ENCODE measurements around the gene OR4N2.
"Not testable (repeated sequence)": the region's sequence is repeated elsewhere in the genome, so short reads cannot be mapped to it uniquely, and the experiment has no call there.

Gene OR4N2, protein sequence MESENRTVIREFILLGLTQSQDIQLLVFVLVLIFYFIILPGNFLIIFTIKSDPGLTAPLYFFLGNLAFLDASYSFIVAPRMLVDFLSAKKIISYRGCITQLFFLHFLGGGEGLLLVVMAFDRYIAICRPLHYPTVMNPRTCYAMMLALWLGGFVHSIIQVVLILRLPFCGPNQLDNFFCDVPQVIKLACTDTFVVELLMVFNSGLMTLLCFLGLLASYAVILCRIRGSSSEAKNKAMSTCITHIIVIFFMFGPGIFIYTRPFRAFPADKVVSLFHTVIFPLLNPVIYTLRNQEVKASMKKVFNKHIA

DNA sequence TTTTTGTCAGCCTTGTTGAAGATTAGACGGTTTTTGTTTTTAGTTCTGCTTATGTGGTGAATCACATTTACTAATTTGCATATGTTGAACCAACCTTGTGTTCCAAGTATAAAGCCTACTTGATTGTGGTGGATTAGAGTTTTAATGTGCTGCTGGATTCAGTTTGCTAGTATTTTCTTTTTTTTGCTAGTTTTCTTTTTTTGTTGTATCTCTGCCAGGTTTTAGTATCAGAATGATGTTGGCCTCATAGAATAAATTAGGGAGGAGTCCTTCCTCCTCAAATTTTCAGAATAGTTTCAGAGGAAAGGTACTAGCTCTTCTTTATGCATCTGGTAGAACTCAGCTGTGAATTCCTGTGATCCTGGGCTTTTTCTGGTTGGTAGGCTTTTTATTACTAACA lies at the start of gene OR4N2:
OR4N2 (plus strand) TSS at position 301 of the 400 bp plus-strand sequence. CDS start 23,679 bp downstream, outside the sequence.
- not testable (repeated sequence) for DNase-seq (ENCODE audit: low spot score)

DNA sequence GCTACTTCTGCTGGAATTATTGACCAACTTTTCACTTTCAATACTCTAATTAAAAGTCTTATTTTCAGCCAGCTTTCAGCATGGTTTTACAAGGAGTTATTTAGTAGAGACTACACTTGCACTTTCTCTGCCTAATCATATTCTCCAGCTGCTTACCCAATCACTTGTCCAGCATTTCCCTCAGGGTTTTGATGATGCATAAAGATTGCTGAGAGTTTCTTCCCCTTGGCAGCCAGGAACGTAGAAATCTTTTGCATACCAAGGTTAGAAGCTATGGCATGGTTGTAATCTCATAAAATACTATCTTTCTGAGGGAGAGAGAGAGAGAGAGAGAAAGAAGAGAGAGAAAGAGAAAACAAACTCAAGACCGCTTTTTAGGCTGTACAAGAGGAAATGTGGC lies 49.4 kb upstream of the OR4N2 start:
- DNase-seq (ENCODE audit: low spot score) = no peak

DNA sequence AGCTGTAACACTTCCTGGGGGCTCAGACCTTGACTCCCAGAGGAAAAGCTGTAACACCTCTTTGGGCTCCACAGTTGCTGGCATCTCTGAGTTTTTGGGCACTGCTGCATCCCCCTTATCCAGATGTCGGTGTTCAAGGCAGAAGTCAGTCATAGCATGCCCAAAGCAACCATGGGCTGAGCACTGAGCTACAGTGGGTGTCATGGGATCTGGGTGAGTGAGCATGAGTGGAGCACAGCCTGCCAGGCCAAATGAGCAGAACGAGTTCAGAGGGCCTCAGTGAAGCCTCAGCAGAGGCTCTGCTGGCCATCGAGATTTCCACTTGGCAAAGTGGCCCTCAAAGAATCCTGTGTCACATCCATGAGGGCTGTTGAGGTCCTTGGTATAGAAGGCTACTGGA lies 32.1 kb upstream of the OR4N2 start:
- DNase-seq (ENCODE audit: low spot score) = not testable (repeated sequence)

DNA sequence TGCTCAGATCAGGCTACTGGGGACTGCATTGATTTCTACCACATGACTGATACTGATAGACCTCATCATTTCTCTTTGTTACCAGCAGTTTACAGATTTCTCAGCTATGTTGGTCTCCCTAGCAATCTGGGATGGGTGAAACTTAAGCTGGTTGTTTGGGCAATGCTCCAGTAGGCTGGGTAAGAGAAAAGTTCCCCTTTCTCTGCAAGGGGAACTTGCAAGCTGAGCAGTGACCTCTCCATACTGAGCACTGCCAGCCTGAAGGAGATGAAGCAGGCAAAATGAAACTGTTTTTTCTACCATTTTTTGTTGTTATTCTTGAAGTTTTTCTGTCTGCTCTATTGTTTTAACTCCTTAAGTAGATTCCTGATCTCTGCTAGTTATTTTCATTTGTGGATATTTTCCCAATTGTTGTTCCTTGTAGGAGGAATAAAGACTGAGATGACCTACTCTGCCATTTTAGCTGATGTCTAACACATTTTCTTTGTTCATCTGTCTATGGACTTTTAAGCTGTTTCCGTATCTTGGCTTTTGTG lies 31.6 kb upstream of the OR4N2 start:
- DNase-seq (ENCODE audit: low spot score) = no peak

DNA sequence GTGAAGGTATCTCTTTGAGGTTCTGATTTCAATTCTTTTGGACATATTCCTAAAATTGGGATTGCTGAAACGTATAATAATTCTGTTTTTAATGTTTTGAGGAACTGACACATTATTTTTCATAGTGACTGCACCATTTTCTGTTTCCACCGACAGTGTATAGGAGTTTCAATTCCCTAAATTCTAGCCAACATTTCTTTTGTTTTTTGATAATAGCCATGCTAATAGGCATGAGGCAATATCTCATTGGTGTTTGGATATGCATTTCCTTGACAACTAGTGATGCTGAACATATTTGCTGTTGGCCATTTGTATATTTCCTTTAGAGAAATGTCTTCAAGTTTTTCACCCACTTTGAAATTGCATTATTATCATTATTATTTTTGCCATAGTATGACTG lies 31.1 kb upstream of the OR4N2 start:
- DNase-seq (ENCODE audit: low spot score) = not testable (repeated sequence)

DNA sequence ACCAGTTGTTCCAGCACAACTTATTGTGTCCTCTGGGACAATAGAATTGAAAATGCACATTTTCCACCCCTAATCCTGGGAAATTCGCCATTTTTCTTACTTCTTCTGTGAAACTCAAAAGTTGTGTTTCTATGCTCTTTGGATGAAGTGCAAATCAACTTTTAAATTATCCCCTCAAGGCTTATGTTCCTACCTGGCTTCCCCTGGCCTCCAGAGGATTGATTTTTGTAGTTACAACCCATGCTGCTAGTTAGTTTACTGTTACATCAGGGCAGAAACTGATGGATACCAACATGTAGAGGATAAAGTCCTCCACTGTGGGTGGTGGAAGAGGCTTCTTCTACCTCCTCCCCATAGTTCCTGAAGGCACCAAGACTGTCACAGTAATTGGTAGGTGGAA lies 30.4 kb upstream of the OR4N2 start, which contains the start of gene OR4M1:
OR4M1 (plus strand) TSS at position 301 of the 400 bp plus-strand sequence. CDS start 6,819 bp downstream, outside the sequence.
- DNase-seq (ENCODE audit: low spot score) = not testable (repeated sequence)

DNA sequence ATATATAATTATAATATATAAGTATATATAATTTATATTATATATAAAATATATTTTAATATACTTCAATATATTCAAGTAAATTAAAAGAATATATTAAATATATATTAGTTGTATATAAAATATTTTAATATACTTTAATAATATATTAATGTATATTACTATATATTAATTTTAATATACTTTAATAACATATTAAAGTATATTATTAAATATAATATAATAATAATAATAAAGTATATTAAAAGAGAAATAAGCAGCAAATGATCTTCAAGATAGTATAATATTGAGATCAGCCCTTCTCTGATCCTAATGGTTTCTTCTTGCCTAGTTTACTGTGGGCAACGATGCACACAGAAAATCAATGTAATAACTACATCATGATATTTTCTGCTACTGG lies 28.0 kb upstream of the OR4N2 start:
- DNase-seq (ENCODE audit: low spot score) = no peak

DNA sequence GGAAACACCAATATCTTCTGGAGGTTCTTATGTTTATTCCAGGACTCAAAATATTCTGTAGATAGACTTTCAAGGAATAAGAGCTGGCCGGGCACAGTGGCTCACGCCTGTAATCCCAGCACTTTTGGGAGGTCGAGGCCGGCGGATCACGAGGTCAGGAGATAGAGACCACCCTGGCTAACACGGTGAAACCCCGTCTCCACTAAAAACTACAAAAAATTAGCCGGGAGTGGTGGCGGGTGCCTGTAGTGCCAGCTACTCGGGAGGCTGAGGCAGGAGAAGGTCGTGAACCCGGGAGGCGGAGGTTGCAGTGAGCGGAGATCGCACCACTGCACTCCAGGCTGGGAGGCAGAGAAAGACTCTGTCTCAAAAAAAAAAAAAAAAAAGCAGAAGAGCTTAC lies 17.7 kb upstream of the OR4N2 start:
- not testable (repeated sequence) for DNase-seq (ENCODE audit: low spot score)

DNA sequence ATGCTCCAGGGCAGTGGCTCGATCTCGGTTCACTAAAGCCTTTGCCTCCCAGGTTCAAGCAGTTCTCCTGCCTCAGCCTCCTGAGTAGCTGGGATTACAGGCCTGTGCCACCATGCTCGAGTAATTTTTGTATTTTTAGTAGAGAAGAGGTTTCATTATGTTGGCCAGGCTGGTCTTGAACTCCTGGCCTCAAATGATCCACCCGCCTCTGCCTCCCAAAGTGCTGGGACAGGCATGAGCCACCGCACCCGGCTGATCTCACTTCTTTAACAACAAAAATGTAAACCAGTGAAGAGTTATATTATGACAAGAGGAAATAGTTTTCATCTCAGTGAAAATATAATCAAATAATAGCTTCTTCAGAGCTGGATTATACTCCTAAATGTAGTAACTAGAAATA lies 16.3 kb upstream of the OR4N2 start:
- DNase-seq (ENCODE audit: low spot score) = not testable (repeated sequence)

DNA sequence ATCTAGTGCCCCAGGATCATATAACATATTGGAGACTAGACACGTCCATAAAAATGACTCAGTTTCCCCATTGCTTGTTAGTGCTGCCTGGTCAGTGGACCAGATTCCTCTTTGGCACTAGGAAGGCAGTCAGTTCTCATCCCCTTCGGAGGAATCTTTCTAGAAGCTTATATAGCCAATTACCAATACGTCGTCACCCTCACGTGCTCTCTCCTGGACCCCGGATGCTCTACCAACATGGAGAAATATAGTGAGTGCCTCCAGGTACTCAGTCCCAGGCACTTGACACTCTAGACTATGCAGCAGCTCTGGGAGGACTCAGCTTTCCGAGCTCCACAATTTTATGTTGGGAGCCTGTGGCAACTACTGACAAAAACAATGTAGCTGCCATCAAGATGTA lies 15.4 kb upstream of the OR4N2 start:
- not testable (repeated sequence) for DNase-seq (ENCODE audit: low spot score)

DNA sequence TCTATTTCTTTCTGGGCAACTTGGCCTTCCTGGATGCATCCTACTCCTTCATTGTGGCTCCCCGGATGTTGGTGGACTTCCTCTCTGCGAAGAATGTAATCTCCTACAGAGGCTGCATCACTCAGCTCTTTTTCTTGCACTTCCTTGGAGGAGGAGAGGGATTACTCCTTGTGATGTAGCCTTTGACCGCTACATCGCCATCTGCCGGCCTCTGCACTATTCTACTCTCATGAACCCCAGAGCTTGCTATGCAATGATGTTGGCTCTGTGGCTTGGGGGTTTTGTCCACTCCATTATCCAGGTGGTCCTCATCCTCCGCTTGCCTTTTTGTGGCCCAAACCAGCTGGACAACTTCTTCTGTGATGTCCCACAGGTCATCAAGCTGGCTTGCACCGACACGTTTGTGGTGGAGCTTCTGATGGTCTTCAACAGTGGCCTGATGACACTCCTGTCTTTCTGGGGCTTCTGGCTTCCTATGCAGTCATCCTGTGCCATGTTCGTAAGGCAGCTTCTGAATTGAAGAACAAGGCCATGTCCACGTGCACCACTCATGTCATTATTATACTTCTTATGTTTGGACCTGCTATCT lies 7.0 kb upstream of the OR4N2 start:
- DNase-seq (ENCODE audit: low spot score) = not testable (repeated sequence)

DNA sequence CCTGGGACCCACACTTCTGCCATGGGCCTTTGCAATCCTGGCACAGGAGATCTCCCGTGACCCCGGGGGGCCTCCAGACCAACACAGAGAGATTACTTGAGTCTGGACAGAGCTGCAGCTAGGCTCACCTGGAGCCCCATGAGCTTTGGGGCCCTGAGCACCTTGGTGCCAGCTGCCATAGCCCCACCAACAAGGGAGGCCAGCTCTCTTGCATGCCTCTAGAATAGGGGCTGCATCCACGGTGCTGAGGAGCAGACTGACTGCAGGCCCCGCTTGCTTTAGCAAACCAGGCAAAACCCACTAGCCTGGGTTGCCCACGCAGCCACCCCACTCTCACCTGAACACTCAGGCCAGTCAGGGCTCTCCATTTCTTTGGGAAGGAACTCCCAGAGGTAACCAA lies 3.7 kb upstream of the OR4N2 start:
- no peak for DNase-seq (ENCODE audit: low spot score)

DNA sequence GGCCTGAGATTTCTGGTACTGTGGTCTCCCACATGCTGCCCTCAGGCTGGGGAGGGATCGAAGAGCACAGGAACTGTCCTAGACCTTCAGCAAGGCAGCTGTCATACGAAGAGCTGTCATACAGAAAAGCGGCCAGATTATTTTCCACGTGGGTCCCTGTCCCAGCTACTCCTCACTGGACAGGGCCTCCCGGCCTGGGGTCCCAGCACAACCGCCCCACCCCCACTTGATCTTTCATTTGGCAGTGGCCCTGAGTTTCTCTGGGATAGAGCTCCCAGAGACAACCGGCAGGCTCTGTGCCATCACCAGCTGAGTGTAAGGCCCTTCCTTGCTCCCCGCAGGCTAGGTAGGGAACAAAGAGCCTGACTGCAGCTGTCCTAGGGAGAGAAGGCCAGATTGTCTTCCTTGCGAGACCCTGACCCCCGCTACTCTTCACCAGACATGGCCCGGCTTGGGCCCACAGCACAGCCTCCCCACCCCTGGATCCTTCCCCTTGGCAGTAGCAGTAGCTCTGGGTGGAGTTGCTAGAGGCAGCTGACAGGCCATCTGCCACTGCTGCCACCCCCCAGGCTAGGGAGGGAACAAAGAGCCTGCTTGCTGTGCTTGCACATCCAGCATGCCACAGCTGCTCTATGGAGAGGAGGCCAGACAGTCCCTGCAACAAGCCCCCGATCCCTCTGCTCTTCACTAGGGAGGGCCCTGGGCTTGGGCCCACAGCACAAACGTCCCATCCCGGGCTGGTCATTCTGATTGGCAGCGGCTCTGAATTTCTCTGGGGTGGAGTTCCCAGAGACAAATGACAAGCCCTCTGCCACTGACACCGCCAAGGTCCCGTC lies 3.1 kb upstream of the OR4N2 start:
- DNase-seq (ENCODE audit: low spot score) = no peak

DNA sequence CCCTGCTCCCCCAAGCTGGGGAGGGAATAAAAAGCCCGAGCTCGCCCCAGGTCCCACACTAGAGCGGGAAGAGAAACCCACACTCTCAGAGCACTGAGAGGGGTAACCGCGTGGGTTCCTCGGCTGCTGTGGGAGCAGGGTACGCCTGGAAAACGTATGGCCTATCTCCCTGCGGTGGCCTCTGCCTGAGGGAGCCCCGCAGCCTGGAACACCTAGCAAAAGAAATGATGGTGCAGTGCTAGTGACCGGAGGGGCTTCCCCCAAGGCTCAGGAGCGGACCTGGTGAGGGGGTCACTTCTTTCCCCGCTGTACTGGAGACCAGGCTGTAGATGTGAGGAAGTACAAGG lies 2.5 kb upstream of the OR4N2 start:
- DNase-seq (ENCODE audit: low spot score) = no peak

DNA sequence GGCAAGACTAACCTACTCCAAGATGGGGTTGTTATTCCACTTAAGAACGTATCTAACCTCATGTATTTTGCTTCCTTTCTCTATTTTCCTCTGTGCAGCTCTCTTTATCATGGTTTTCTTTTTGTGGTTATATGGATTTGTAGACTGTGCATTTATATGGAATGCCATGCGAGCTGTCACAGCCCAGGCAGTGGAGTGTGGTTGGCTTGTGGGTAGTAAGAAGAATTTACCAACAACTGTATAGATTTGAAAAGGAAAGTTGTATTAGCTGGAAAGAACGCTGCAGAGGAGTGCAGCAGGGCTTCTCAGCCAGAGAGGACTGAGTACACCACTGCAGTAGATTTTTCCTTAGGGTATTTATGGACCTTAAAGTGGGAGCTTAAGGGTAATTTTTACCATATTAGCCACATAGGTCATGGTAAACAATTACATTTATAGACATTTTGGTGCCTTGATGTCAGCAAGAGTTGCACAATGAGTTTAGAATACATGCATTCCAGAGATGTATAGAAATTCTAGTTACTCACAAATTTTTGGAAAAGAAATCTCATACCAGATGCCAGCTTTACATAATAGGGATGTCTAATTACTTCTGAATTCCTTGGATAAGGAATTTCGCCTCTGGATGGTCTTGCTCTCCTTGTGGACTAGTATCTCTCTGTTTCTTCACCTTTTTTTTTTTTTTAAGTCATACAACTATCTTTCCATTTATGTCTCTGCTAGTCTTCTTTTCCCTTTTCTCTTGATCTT lies 9.8 kb downstream of the OR4N2 start:
- not testable (repeated sequence) for DNase-seq (ENCODE audit: low spot score)

DNA sequence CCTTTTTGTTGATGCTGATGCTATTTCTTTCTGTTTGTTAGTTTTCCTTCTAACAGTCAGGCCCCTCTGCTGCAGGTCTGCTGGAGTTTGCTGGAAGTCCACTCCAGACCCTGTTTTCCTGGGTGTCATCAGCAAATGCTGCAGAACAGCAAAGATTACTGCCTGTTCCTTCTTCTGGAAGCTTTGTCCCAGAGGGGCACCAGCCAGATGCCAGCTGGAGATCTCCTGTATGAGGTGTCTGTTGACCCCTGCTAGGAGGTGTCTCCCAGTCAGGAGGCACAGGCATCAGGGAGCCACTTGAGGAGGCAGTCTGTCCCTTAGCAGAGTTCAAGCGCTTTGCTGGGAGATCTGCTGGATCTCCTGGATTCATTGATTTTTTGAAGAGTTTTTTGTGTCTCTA lies 16.3 kb downstream of the OR4N2 start:
- not testable (repeated sequence) for DNase-seq (ENCODE audit: low spot score)

DNA sequence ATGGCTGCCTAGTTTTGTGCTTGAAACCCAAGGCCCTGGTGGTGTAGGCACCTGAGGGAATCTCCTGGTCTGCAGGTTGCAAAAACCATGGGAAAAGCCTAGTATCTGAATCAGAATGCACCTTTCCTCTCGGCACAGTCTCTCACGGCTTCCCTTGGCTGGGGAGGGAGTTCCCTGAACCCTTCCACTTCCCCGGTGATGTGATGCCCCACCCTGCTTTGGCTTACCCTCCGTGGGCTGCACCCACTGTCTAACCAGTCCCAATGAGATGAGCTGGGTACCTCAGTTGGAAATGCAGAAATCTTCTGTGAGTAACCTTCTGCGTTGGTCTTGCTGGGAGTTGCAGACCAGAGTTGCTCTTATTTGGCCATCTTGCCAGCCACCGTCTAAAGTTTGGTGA lies 17.4 kb downstream of the OR4N2 start:
- DNase-seq (ENCODE audit: low spot score) = not testable (repeated sequence)

DNA sequence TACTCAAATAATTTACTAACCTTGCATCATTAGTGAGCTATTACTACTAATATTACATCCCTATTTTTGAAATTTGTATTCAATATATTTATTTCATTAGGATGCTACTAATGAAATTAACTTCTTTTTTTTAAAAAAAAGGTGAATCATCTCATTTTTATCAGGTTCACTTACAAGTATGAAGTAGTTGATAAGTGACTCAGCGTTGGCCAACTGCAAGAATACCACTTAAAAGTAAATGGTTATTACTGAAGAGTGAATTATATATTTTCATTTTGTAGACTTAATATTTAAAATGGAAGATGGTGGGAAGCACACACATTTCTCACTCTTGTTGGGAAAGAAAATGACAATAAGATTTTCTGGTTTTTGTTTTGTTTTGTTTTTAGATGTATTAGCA lies 19.6 kb downstream of the OR4N2 start:
- no peak for DNase-seq (ENCODE audit: low spot score)

DNA sequence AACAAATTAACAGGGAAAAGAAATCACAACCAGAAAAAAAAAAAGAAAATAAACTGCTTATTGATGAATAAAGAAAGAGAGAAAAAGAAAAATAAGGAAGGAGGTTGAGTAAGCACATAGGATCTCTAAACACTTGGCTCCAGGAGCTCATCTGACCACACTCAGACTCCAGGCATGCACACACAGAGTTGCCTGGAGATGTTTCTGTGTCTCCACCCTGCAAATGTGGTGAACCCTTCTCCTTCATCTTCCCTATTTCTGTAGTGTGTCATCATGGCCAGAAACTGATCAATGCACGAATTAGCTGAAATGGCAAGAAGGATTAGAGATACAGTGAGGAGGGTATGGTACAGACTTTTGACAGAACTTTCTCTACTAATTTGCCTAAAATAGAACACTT lies 20.2 kb downstream of the OR4N2 start:
- DNase-seq (ENCODE audit: low spot score) = no peak

DNA sequence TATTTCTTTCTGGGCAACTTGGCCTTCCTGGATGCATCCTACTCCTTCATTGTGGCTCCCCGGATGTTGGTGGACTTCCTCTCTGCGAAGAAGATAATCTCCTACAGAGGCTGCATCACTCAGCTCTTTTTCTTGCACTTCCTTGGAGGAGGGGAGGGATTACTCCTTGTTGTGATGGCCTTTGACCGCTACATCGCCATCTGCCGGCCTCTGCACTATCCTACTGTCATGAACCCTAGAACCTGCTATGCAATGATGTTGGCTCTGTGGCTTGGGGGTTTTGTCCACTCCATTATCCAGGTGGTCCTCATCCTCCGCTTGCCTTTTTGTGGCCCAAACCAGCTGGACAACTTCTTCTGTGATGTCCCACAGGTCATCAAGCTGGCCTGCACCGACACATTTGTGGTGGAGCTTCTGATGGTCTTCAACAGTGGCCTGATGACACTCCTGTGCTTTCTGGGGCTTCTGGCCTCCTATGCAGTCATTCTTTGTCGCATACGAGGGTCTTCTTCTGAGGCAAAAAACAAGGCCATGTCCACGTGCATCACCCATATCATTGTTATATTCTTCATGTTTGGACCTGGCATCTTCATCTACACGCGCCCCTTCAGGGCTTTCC lies 24.2 kb downstream of the OR4N2 start:
- DNase-seq (ENCODE audit: low spot score) = not testable (repeated sequence)

DNA sequence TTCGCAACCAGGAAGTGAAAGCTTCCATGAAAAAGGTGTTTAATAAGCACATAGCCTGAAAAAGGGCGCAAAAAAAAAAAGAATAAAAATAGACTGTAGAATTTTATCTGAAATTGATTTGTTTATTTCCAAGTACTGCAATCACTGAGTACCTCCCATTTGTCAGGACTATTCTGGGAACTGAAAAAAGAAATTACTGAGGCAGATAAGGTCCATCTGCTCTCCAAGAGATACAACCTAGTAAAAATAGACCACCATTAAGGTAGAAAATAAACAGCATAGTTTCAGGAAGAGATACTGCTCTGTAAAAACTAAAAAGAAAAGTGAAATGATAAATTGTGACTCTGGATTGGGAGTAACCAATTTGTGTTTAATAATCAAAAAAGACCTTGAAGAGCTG lies 24.7 kb downstream of the OR4N2 start:
- no peak for DNase-seq (ENCODE audit: low spot score)
